GM23338 (cell line): ENCODE measurements around the gene ME3. TPM values are rescaled to one million over a fixed set of nuclear protein-coding genes. Genes with fewer than 3 reads are reported as not detected.
A peak's percentile ranks its signal among the peaks of the same experiment; 100 is the strongest.

Experiments used
- ATAC-seq: fragments of 200-7000 bp; cut with Tn5 transposase; 3 replicates; pipeline ENCODE4 v1.9.1; 2020
- DNase-seq: peaks from one replicate; pipeline ENCODE4 v3.0.0-alpha.2; 2015; ENCODE audit warnings: low spot score
- H2AFZ ChIP-seq: fragments of 200-600 bp; sonication (generic); 2 replicates; pipeline ENCODE4 v1.8.0; 2016; ENCODE audit warnings: antibody characterized with exemption, mild to moderate bottlenecking, moderate library complexity
- H3F3A ChIP-seq: fragments of 200-600 bp; sonication (generic); replicated peaks from 2 replicates; pipeline ENCODE4 v1.8.0; 2017; ENCODE audit warnings: antibody characterized with exemption, mixed run types, low read depth
- H3K27ac ChIP-seq: fragments of 200-600 bp; sonication (generic); 2 replicates; pipeline ENCODE4 v1.6.1; 2016; ENCODE audit warnings: low read depth
- H3K27me3 ChIP-seq: fragments of 200-600 bp; sonication (generic); 2 replicates; pipeline ENCODE4 v1.8.0; 2016; ENCODE audit warnings: mild to moderate bottlenecking, mixed run types, moderate library complexity; ENCODE audit not compliant: insufficient read depth
- H3K36me3 ChIP-seq: fragments of 200-600 bp; sonication (generic); 2 replicates; pipeline ENCODE4 v1.8.0; 2016; ENCODE audit warnings: mild to moderate bottlenecking; ENCODE audit not compliant: insufficient read depth
- H3K4me1 ChIP-seq: fragments of 200-600 bp; sonication (generic); 2 replicates; pipeline ENCODE4 v1.8.0; 2016; ENCODE audit warnings: mild to moderate bottlenecking, moderate library complexity; ENCODE audit not compliant: insufficient read depth
- H3K4me2 ChIP-seq: fragments of 200-600 bp; sonication (generic); 2 replicates; pipeline ENCODE4 v1.7.1; 2017; ENCODE audit warnings: mixed run types
- H3K4me3 ChIP-seq: fragments of 200-600 bp; sonication (generic); 2 replicates; pipeline ENCODE4 v1.6.1; 2016; ENCODE audit warnings: mixed run types
- H3K79me2 ChIP-seq: fragments of 200-600 bp; sonication (generic); replicated peaks from 2 replicates; pipeline ENCODE4 v1.8.0; 2017; ENCODE audit warnings: mild to moderate bottlenecking; ENCODE audit not compliant: insufficient read depth
- H3K9me2 ChIP-seq: fragments of 200-600 bp; sonication (generic); 2 replicates; pipeline ENCODE4 v1.8.0; 2017; ENCODE audit not compliant: insufficient read depth
- H4K20me1 ChIP-seq: fragments of 200-600 bp; sonication (generic); replicated peaks from 2 replicates; pipeline ENCODE4 v1.8.0; 2017; ENCODE audit warnings: mild to moderate bottlenecking; ENCODE audit not compliant: insufficient read depth
- H3K27ac Mint-ChIP-seq: 2 replicates; pipeline ENCODE4 v1.8.0; 2020; ENCODE audit warnings: inconsistent platforms, mild to moderate bottlenecking, moderate library complexity, mixed read lengths
- H3K27me3 Mint-ChIP-seq: 3 replicates; pipeline ENCODE4 v1.8.0; 2022; ENCODE audit warnings: low read depth, mild to moderate bottlenecking, moderate library complexity, mixed read lengths, inconsistent platforms; ENCODE audit not compliant: insufficient read depth, poor library complexity
- H3K36me3 Mint-ChIP-seq: 3 replicates; pipeline ENCODE4 v1.8.0; 2021; ENCODE audit warnings: low read depth, mild to moderate bottlenecking, inconsistent platforms, moderate library complexity, mixed read lengths
- H3K4me1 Mint-ChIP-seq: 3 replicates; pipeline ENCODE4 v1.8.0; 2020; ENCODE audit warnings: mild to moderate bottlenecking, inconsistent platforms, mixed read lengths
- H3K4me3 Mint-ChIP-seq: 3 replicates; pipeline ENCODE4 v1.8.0; 2021; ENCODE audit warnings: moderate library complexity, mild to moderate bottlenecking, inconsistent platforms, mixed read lengths
- H3K9me3 Mint-ChIP-seq: 3 replicates; pipeline ENCODE4 v1.8.0; 2020; ENCODE audit warnings: moderate library complexity, mild to moderate bottlenecking, inconsistent platforms, mixed read lengths
- CREB1 ChIP-seq: fragments of 250-450 bp; sonication (Bioruptor Pico); IDR thresholded peaks from 2 replicates; pipeline ENCODE4 v1.5.0; 2020; ENCODE audit warnings: low read depth, mild to moderate bottlenecking, moderate library complexity
- EZH2 ChIP-seq: fragments of 200-600 bp; sonication (generic); IDR thresholded peaks from one replicate; pipeline ENCODE4 v1.8.0; 2017; ENCODE audit warnings: antibody characterized with exemption, mild to moderate bottlenecking, low read depth; ENCODE audit not compliant: unreplicated experiment
- EZH2phosphoT487 ChIP-seq: fragments of 200-600 bp; sonication (generic); IDR thresholded peaks from one replicate; pipeline ENCODE4 v1.8.1; 2018; ENCODE audit warnings: antibody characterized with exemption; ENCODE audit not compliant: unreplicated experiment
- JUNB ChIP-seq: IDR thresholded peaks from one replicate; pipeline ENCODE4 v1.6.1; 2016; ENCODE audit warnings: antibody characterized with exemption; ENCODE audit not compliant: unreplicated experiment
- NANOG ChIP-seq: IDR thresholded peaks from 2 replicates; pipeline ENCODE4 v1.6.1; 2016; ENCODE audit warnings: antibody characterized with exemption, borderline replicate concordance
- POLR2AphosphoS5 ChIP-seq: IDR thresholded peaks from 2 replicates; pipeline ENCODE4 v1.6.1; 2016; ENCODE audit warnings: antibody characterized with exemption, low read depth
- STAT1 ChIP-seq: IDR thresholded peaks from one replicate; pipeline ENCODE4 v1.6.1; 2016; ENCODE audit warnings: antibody characterized with exemption; ENCODE audit not compliant: unreplicated experiment
- ZNF114 ChIP-seq: fragments of 250-450 bp; sonication (Bioruptor Pico); IDR thresholded peaks from 2 replicates; pipeline ENCODE4 v1.5.0; 2020; ENCODE audit warnings: mild to moderate bottlenecking, moderate library complexity
- ZNF331 ChIP-seq: fragments of 250-450 bp; sonication (Bioruptor Pico); IDR thresholded peaks from 2 replicates; pipeline ENCODE4 v1.5.0; 2020; ENCODE audit warnings: low read depth, mild to moderate bottlenecking, moderate library complexity
- polyA plus RNA-seq: library from polyadenylated mRNA; unstranded; fragments of >200 nt; fragmentation: Nextera tagmentation; extraction: Ambion mirVana; gene quantifications from 2 replicates; pipeline ENCODE4 v1.2.1, GENCODE V29; 2016
- total RNA-seq: library from RNA; depleted of rRNA; stranded (reverse); fragments of >200 nt; shearing (Covaris generic); gene quantifications from 2 replicates; pipeline ENCODE4 v1.2.3, GENCODE V29; 2014
- TF ChIP-seq, protein P1 (sequence below): IDR thresholded peaks from 2 replicates; pipeline ENCODE4 v1.6.1; 2016; ENCODE audit warnings: antibody characterized with exemption
- TF ChIP-seq, protein P2 (sequence below), 2 experiments: fragments of 200-600 bp in 1 of 2; sonication (generic) in 1 of 2; conservative IDR thresholded peaks; 2 replicates each; pipeline versions ENCODE4 v1.5.1 to v1.6.1; 2016 to 2017; ENCODE audit warnings: antibody characterized with exemption in 2 of 2, low read depth in 2 of 2, mild to moderate bottlenecking in 2 of 2, moderate library complexity in 1 of 2

The ME3 gene
- total and polyA plus RNA-seq, 2 experiments from 2014 or later: 1.3 to 4.0 TPM

DNA sequence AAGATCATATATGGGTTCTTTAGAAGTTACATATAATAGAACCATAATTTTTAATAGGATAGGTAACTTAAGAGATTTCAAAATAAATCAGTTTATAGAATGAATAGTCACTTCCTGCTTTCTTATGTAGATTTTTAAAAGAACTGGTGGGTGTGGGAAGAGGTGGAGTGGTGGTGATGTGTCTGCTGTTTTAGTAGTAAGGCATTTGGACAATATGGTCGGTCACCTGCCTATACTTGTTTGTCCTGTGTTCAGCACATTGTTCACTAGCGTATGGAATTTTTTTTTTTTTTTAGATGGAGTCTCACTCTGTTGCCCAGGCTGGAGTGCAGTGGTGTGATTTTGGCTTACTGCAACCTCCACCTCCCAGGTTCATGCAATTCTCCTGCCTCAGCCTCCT is 258.4 kb downstream of the ME3 start:
- H3K27me3 Mint-ChIP-seq: no peaks in the 10 kb centered on the region
- Histone ChIP-seq H3K27ac (no peak overlapping the region), H3K27me3 (no peaks in the 10 kb centered on the region), H4K20me1 (no peaks in the 10 kb centered on the region), H3K9me2 (no peaks in the 10 kb centered on the region), H3K79me2 (no peaks in the 10 kb centered on the region), H3K4me3 (no peak overlapping the region), H3K4me2 (no peak overlapping the region), H3K4me1 (no peaks in the 10 kb centered on the region), H2AFZ (no peak overlapping the region), H3F3A (no peaks in the 10 kb centered on the region), H3K36me3 (no peaks in the 10 kb centered on the region)
- ATAC-seq: no peak
- TF ChIP-seq ZNF331 (CRISPR knock-in tag) (no peak), EZH2phosphoT487 (no peak), EZH2 (no peak), JUNB (no peak), CREB1 (no peak), STAT1 (no peak), ZNF114 (CRISPR knock-in tag) (no peak), POLR2AphosphoS5 (no peak), NANOG (no peak)
- TF ChIP-seq, protein P1, sequence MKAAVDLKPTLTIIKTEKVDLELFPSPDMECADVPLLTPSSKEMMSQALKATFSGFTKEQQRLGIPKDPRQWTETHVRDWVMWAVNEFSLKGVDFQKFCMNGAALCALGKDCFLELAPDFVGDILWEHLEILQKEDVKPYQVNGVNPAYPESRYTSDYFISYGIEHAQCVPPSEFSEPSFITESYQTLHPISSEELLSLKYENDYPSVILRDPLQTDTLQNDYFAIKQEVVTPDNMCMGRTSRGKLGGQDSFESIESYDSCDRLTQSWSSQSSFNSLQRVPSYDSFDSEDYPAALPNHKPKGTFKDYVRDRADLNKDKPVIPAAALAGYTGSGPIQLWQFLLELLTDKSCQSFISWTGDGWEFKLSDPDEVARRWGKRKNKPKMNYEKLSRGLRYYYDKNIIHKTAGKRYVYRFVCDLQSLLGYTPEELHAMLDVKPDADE: no peak
- TF ChIP-seq, protein P2, sequence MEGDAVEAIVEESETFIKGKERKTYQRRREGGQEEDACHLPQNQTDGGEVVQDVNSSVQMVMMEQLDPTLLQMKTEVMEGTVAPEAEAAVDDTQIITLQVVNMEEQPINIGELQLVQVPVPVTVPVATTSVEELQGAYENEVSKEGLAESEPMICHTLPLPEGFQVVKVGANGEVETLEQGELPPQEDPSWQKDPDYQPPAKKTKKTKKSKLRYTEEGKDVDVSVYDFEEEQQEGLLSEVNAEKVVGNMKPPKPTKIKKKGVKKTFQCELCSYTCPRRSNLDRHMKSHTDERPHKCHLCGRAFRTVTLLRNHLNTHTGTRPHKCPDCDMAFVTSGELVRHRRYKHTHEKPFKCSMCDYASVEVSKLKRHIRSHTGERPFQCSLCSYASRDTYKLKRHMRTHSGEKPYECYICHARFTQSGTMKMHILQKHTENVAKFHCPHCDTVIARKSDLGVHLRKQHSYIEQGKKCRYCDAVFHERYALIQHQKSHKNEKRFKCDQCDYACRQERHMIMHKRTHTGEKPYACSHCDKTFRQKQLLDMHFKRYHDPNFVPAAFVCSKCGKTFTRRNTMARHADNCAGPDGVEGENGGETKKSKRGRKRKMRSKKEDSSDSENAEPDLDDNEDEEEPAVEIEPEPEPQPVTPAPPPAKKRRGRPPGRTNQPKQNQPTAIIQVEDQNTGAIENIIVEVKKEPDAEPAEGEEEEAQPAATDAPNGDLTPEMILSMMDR (conservative IDR thresholded peaks at IDR 0.05; ENCODE audit: low read depth in 2 of 2): no peak
- H3K4me3 Mint-ChIP-seq: no peak overlapping the region
- no peaks in the 10 kb centered on the region for H3K9me3 Mint-ChIP-seq
- peaks cover 4% of the 10 kb centered on the region; the same call in 1 of the 3 replicates for H3K4me1 Mint-ChIP-seq
- H3K27ac Mint-ChIP-seq: no peak overlapping the region
- no peak for DNase-seq
- no peaks in the 10 kb centered on the region for H3K36me3 Mint-ChIP-seq

DNA sequence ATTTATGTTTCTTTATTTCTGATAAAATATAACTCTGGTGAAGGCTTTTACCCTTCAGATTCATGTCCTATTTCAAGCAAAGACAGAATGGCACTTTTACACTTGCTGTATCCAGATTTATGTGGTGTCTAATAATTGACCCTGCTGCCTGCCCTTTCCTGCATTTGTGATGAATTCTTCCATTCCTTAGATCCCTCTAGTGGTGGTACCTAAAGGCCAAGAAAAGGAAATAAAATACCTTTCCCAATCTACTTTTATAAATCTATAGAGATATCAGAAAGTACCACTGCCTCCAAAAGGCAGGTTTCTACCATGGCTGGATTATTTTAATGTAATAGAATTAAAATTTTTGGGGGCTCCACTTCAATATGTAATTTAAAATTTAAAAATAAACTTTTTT is 263.6 kb downstream of the ME3 start:
- Histone ChIP-seq H3K4me3 (no peak overlapping the region), H3K27ac (no peak overlapping the region), H3K27me3 (no peaks in the 10 kb centered on the region), H3K9me2 (no peaks in the 10 kb centered on the region), H2AFZ (no peak overlapping the region), H4K20me1 (no peaks in the 10 kb centered on the region), H3K4me2 (no peak overlapping the region), H3F3A (no peaks in the 10 kb centered on the region), H3K79me2 (no peaks in the 10 kb centered on the region), H3K36me3 (no peaks in the 10 kb centered on the region), H3K4me1 (no peaks in the 10 kb centered on the region)
- TF ChIP-seq ZNF114 (CRISPR knock-in tag) (no peak), POLR2AphosphoS5 (no peak)
- TF ChIP-seq, protein P2 (conservative IDR thresholded peaks at IDR 0.05; ENCODE audit: low read depth in 2 of 2): peak; percentile 40 to 47; a peak in 3 of 4 replicates
- DNase-seq (no peak), ATAC-seq (no peak)
- Mint-ChIP-seq H3K4me1 (no peaks in the 10 kb centered on the region), H3K27ac (no peak overlapping the region), H3K9me3 (no peaks in the 10 kb centered on the region), H3K4me3 (no peak overlapping the region), H3K27me3 (no peaks in the 10 kb centered on the region), H3K36me3 (no peaks in the 10 kb centered on the region)
